Measurements from ENCODE around the gene ATG7.

DNA sequence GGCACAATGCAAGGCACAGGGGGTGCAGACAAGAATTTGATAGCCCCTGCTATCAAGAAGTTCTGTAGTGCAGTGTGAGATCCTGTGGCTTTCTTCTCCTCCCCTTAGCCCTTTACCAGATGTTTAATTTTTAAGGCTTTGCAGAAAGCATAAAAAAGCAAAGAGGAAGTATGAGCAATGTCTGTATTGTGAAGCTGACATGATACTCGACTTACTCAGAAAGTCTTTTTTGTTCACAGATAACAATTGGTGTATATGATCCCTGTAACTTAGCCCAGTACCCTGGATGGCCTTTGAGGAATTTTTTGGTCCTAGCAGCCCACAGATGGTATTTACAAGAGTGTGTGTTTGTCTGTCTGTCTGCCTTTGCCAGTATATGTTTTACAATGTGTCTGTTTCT lies 58.9 kb downstream of the ATG7 start:
- TF ChIP-seq, protein P1, sequence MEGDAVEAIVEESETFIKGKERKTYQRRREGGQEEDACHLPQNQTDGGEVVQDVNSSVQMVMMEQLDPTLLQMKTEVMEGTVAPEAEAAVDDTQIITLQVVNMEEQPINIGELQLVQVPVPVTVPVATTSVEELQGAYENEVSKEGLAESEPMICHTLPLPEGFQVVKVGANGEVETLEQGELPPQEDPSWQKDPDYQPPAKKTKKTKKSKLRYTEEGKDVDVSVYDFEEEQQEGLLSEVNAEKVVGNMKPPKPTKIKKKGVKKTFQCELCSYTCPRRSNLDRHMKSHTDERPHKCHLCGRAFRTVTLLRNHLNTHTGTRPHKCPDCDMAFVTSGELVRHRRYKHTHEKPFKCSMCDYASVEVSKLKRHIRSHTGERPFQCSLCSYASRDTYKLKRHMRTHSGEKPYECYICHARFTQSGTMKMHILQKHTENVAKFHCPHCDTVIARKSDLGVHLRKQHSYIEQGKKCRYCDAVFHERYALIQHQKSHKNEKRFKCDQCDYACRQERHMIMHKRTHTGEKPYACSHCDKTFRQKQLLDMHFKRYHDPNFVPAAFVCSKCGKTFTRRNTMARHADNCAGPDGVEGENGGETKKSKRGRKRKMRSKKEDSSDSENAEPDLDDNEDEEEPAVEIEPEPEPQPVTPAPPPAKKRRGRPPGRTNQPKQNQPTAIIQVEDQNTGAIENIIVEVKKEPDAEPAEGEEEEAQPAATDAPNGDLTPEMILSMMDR (IDR thresholded peaks at IDR 0.05; ENCODE audit: low read depth, low read length, poor library complexity, severe bottlenecking), result no peak
- no peak for TF ChIP-seq EZH2phosphoT487 (IDR thresholded peaks at IDR 0.05; ENCODE audit: borderline replicate concordance, low read length)

Data from DOHH2 (cell line).